ENCODE data around the gene TIA1. TPM values are rescaled to one million over a fixed set of nuclear protein-coding genes. Genes with fewer than 3 reads are reported as not detected.

Gene TIA1
- total RNA-seq, 1 experiment from 2014 or later = 94.1 TPM

DNA sequence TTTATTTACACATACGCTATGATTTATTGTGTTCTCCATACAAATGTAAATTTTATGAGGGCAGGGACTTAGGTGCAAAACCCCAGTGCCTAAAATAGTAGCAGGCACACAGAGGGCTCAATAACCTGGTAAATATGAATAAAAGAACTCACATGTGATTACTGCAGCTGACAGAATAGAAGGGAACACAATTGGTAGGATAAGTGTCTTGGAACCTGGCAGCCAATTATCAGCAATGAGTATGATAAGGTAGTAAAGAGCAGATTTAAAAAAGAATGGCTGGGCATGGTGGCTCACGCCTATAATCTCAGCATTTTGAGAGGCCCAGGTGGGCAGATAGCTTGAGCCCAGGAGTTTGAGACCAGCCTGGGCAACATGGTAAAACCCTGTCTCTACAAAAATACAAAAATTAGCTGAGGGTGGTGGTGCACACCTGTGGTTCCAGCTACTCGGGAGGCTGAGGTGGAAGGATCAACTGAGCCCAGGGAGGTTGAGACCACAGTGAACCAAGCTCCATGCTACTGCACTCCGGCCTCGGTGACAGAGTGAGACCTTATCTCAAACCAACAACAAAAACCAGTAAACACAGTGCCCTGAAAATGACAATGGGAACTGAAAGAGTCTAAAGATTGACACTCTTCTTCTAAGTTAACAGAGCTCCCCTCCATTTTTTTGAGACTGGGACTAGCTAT lies 35.2 kb upstream of the TIA1 start:
- CTCF ChIA-PET = interaction anchor here (1.6 kb wide), 1 partner anchor 18 kb away, joined by 3 read pairs; the partner anchor contains the start of gene FAM136A
- Histone ChIP-seq H4K20me1 (ENCODE audit: insufficient read depth) (peaks cover 9% of the 10 kb centered on the region; the same call in 1 of the 2 replicates), H3K36me3 (ENCODE audit: control insufficient read depth in 1 of 2, insufficient read depth in 2 of 2, low read length in 2 of 2) (peaks cover 59 to 60% of the 10 kb centered on the region in 2 experiments), H3K4me3 (replicated peaks in 1 of 2; ENCODE audit: low read depth in 1 of 2, low read length in 2 of 2) (no peak overlapping the region), H3K27ac (ENCODE audit: low read depth, low read length) (no peak overlapping the region), H3K4me2 (ENCODE audit: low read length) (no peak overlapping the region), H3K9me2 (ENCODE audit: insufficient read depth) (no peaks in the 10 kb centered on the region), H3K9ac (ENCODE audit: low read length) (no peak overlapping the region), H3K27me3 (ENCODE audit: insufficient read depth, low read length) (no peaks in the 10 kb centered on the region), H3K9me3 (ENCODE audit: control insufficient read depth in 1 of 2, insufficient read depth in 1 of 2, low read depth in 1 of 2, low read length in 2 of 2) (no peaks in the 10 kb centered on the region), H3K79me2 (ENCODE audit: insufficient read depth, low read length) (peaks cover 80% of the 10 kb centered on the region), H3K4me1 (ENCODE audit: control insufficient read depth in 1 of 2, insufficient read depth in 2 of 2, low read length in 2 of 2) (peaks cover 0 to 3% of the 10 kb centered on the region in 2 experiments; a peak in 1 of 4 replicates), H2AFZ (ENCODE audit: low read depth, low read length, poor library complexity, severe bottlenecking) (no peak overlapping the region)
- DNase-seq (ENCODE audit: low read depth, low spot score) (no peak), ATAC-seq (no peak)
- RAD21 ChIA-PET (ENCODE audit: low non-redundant PET in 1 of 2, low total read pairs in 2 of 2, uncharacterized antibody in 2 of 2, unreplicated experiment in 2 of 2) = no interaction called here
- intact Hi-C loops (cut with micrococcal nuclease) = no loop called here
- TF ChIP-seq YY1 (IDR thresholded peaks at IDR 0.05; ENCODE audit: extremely low read depth, insufficient replicate concordance, low read depth, low read length) (no peak), RAD21 (IDR thresholded peaks at IDR 0.05; ENCODE audit: low read depth) (no peak), FOSL1 (IDR thresholded peaks at IDR 0.05; ENCODE audit: low read depth) (no peak), POLR2A (IDR thresholded peaks at IDR 0.05; ENCODE audit: borderline replicate concordance, extremely low read depth, insufficient read depth, insufficient read length) (no peak)
- TF ChIP-seq, protein P1, sequence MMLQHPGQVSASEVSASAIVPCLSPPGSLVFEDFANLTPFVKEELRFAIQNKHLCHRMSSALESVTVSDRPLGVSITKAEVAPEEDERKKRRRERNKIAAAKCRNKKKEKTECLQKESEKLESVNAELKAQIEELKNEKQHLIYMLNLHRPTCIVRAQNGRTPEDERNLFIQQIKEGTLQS (IDR thresholded peaks at IDR 0.05) = no peak
- TF ChIP-seq, protein P2, sequence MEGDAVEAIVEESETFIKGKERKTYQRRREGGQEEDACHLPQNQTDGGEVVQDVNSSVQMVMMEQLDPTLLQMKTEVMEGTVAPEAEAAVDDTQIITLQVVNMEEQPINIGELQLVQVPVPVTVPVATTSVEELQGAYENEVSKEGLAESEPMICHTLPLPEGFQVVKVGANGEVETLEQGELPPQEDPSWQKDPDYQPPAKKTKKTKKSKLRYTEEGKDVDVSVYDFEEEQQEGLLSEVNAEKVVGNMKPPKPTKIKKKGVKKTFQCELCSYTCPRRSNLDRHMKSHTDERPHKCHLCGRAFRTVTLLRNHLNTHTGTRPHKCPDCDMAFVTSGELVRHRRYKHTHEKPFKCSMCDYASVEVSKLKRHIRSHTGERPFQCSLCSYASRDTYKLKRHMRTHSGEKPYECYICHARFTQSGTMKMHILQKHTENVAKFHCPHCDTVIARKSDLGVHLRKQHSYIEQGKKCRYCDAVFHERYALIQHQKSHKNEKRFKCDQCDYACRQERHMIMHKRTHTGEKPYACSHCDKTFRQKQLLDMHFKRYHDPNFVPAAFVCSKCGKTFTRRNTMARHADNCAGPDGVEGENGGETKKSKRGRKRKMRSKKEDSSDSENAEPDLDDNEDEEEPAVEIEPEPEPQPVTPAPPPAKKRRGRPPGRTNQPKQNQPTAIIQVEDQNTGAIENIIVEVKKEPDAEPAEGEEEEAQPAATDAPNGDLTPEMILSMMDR (IDR thresholded peaks at IDR 0.05 in 2 of 3, conservative IDR thresholded peaks at IDR 0.05 in 1 of 3; ENCODE audit: borderline replicate concordance in 1 of 3, insufficient read depth in 1 of 3, low read depth in 2 of 3, low read length in 2 of 3) = no peak
- TF ChIP-seq, protein P3, sequence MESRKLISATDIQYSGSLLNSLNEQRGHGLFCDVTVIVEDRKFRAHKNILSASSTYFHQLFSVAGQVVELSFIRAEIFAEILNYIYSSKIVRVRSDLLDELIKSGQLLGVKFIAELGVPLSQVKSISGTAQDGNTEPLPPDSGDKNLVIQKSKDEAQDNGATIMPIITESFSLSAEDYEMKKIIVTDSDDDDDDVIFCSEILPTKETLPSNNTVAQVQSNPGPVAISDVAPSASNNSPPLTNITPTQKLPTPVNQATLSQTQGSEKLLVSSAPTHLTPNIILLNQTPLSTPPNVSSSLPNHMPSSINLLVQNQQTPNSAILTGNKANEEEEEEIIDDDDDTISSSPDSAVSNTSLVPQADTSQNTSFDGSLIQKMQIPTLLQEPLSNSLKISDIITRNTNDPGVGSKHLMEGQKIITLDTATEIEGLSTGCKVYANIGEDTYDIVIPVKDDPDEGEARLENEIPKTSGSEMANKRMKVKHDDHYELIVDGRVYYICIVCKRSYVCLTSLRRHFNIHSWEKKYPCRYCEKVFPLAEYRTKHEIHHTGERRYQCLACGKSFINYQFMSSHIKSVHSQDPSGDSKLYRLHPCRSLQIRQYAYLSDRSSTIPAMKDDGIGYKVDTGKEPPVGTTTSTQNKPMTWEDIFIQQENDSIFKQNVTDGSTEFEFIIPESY (IDR thresholded peaks at IDR 0.05; ENCODE audit: extremely low read depth, insufficient replicate concordance, low read length) = no peak
- no TSS peak for BruUV-seq (replicated peaks)
- POLR2A ChIA-PET = interaction anchor here (1.2 kb wide), 1 partner anchor 10 kb away, joined by 5 read pairs; the partner anchor contains the start of gene SNRPG
